Stimulated activated naive B cell treated with anti-CD40 and anti-IgM and Interleukin-4, amounts not matched to agents 10 μg/mL and 1 μg/mL and 100 μg/mL, for 72 hours (primary cell): ENCODE measurements around the gene SPINK13.
"Not testable (repeated sequence)": the region's sequence is repeated elsewhere in the genome, so short reads cannot be mapped to it uniquely, and the experiment has no call there.

Source experiments
- ATAC-seq, 2 donors: fragments of 150-1000 bp; cut with Tn5 transposase; replicated peaks; 2 replicates each; pipeline ENCODE4 v1.10.0; 2021; ENCODE audit warnings: moderate library complexity in 1 of 2
- DNase-seq: peaks from one replicate; pipeline ENCODE4 v3.0.0; 2021
- H3K27ac Mint-ChIP-seq: one replicate; pipeline ENCODE4 v1.8.0; 2022; ENCODE audit warnings: mild to moderate bottlenecking, mixed read lengths
- H3K27me3 Mint-ChIP-seq, 2 donors: one replicate each; pipeline ENCODE4 v1.8.0; 2022; ENCODE audit warnings: mixed read lengths in 2 of 2
- H3K36me3 Mint-ChIP-seq, 2 donors: one replicate each; pipeline ENCODE4 v1.8.0; 2022; ENCODE audit warnings: mixed read lengths in 2 of 2, mild to moderate bottlenecking in 1 of 2
- H3K4me1 Mint-ChIP-seq, 2 donors: one replicate each; pipeline ENCODE4 v1.8.0; 2022; ENCODE audit warnings: mixed read lengths in 2 of 2, mild to moderate bottlenecking in 1 of 2
- H3K4me3 Mint-ChIP-seq, 2 donors: one replicate each; pipeline ENCODE4 v1.8.0; 2022; ENCODE audit warnings: mild to moderate bottlenecking in 2 of 2, mixed read lengths in 2 of 2, moderate library complexity in 1 of 2
- H3K9me3 Mint-ChIP-seq, 2 donors: one replicate each; pipeline ENCODE4 v1.8.0; 2022; ENCODE audit warnings: mixed read lengths in 2 of 2, mild to moderate bottlenecking in 1 of 2

The SPINK13 gene

DNA sequence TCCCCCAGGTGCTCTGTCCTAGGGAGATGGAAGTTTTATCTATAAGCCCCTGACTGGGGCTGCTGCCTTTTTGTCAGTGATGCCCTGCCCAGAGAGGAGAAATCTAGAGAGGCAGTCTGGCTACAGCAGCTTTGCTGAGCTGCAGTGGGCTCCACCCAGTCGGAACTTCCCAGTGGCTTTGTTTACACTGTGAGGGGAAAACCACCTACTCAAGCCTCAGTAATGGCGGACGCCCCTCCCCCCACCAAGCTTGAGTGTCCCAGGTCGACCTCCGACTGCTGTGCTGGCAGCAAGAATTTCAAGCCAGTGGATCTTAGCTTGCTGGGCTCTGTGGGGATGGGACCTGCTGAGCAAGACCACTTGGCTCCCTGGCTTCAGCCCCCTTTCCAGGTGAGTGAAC is 12.3 kb downstream of the SPINK13 start:
- H3K9me3 Mint-ChIP-seq: peaks cover 15 to 24% of the 10 kb centered on the region in 2 donors
- H3K27ac Mint-ChIP-seq, H3K4me1 Mint-ChIP-seq, ATAC-seq, H3K4me3 Mint-ChIP-seq, DNase-seq, H3K36me3 Mint-ChIP-seq: not testable (repeated sequence)
- H3K27me3 Mint-ChIP-seq: peaks cover 4 to 27% of the 10 kb centered on the region in 2 donors

DNA sequence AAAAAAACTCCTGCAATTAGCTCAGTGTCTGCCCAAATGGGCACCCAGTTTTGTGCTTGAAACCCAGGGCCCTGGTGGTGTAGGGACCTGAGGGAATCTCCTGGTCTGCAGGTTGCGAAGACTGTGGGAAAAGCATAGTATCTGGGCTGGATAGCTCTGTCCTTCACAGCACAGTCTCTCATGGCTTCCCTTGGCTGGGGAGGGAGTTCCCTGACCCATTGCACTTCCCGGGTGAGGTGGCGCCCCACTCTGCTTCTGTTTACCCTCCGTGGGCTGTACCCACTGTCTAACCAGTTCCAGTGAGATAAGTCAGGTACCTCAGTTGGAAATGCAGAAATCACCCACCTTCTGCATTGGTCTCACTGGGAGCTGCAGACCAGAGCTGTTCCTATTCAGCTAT is 12.7 kb downstream of the SPINK13 start:
- DNase-seq, H3K4me1 Mint-ChIP-seq, H3K36me3 Mint-ChIP-seq, H3K4me3 Mint-ChIP-seq, ATAC-seq, H3K27ac Mint-ChIP-seq: not testable (repeated sequence)
- Mint-ChIP-seq H3K27me3 (peaks cover 4 to 27% of the 10 kb centered on the region in 2 donors), H3K9me3 (peaks cover 15 to 24% of the 10 kb centered on the region in 2 donors)

DNA sequence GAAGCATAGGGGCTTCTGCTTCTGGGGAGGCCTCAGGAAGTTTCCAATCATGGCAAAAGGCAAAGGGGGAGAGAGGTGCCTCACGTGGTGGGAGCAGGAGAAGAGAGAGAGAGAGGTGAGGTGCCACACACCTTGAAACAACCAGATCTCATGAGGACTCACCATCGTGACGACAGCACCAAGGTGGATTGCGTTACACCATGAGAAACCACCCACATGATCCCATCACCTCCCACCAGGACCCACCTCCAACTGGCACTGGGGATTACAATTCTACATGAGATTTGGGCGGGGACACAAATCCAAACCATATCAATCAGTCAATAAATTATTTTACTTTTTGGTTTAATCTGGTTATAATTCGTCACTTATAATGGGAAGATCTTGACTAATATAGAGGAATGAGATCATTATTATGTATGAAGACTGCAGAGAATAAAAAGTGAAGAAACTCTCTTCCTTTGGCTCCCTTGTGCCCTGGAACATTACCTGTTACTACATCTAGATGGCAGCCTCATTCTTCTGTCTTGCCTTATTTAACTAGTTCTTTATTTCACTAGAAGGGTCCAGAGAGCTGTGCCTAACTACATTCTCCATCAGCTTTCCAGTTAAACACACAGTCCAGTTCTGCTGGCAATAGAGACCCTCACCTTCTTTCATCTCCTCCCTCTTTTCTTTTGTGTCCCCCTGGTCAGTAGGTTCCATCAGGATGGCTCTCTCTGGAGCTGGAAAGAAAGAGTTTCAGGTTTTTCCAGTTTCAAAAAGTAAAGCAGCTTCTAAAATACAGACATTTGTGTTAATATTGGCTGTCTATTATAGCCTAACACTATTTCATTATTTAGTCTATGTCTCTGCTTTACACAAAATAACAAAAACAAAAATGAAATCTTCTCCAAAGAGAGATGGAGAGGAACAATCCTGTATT is 21.9 kb downstream of the SPINK13 start:
- ATAC-seq: peak in 1 of 2 donors; percentile 38
- H3K4me1 Mint-ChIP-seq: no peaks in the 10 kb centered on the region
- H3K9me3 Mint-ChIP-seq: no peaks in the 10 kb centered on the region
- no peak for DNase-seq
- no peaks in the 10 kb centered on the region for H3K36me3 Mint-ChIP-seq
- no peak overlapping the region for H3K27ac Mint-ChIP-seq
- no peaks in the 10 kb centered on the region for H3K27me3 Mint-ChIP-seq
- no peak overlapping the region for H3K4me3 Mint-ChIP-seq

DNA sequence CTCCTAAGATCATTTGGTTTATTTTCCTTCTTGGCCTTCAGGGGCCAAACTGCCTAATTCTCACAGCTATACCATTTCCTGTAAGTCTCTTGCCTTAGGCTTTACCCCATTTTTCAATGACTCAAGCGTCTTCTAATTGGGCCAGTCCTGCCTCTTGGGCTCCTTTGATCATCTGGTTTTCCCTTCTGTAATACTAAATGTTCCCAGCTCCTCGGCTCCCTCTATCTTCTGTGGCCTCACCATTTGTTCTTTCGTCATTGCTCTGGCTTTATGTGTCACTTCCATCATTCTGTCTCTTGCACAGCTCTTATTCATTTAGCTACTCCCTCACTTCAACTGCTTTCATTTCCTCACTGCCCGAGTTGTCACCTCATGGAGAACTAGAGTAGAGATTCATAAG is 29.1 kb downstream of the SPINK13 start:
- Mint-ChIP-seq H3K9me3 (no peaks in the 10 kb centered on the region), H3K4me1 (no peaks in the 10 kb centered on the region), H3K27ac (no peak overlapping the region), H3K27me3 (no peaks in the 10 kb centered on the region), H3K36me3 (no peaks in the 10 kb centered on the region), H3K4me3 (no peak overlapping the region)
- DNase-seq: no peak
- ATAC-seq: no peak

DNA sequence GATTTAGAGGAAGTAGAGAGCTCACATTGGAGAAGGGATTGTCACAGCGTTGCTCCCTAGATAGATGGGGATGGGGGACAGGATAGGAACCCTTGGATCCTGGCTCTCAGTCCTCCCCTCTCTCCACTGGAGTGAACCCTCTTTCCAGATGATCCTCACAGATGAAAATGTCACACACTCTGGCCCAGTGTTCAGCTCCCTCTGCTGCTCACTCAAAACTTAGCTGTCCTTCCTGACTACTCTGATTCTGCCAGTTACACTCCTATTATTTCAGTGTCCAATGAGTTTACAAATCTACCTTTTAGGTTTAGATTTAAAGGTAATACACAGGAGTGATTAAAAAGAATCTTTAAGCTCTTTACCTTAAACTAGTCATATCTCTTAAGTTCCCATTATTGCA is 37.9 kb downstream of the SPINK13 start:
- no peak for ATAC-seq
- Mint-ChIP-seq H3K9me3 (peaks cover 9 to 14% of the 10 kb centered on the region in 2 donors), H3K27me3 (peaks cover 8 to 15% of the 10 kb centered on the region in 2 donors), H3K4me1 (no peaks in the 10 kb centered on the region), H3K27ac (no peak overlapping the region), H3K36me3 (peaks cover 0 to 4% of the 10 kb centered on the region in 2 donors), H3K4me3 (no peak overlapping the region)
- DNase-seq: no peak

DNA sequence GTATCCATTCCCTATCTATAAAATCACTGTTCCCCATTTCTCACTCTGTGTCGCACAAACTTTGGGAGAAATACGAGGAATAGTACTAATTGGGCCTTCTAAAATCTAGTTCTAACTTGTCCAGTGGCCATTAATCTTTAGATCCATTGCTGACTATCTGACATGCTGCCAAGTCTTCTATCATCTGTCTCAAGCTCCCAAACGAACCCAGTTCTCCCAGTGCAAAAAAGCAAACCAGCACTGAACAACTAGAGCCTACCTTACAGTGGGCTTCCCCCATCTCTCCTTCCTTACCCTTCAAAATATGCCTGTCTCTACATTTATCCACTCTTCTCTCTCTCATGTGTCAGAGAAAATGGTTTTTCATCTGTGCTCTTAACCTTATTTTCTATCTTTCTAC is 40.4 kb downstream of the SPINK13 start:
- ATAC-seq: no peak
- peaks cover 0 to 4% of the 10 kb centered on the region in 2 donors for H3K36me3 Mint-ChIP-seq
- DNase-seq: no peak
- peaks cover 9 to 14% of the 10 kb centered on the region in 2 donors for H3K9me3 Mint-ChIP-seq
- H3K4me1 Mint-ChIP-seq: no peaks in the 10 kb centered on the region
- no peak overlapping the region for H3K4me3 Mint-ChIP-seq
- H3K27me3 Mint-ChIP-seq: peaks cover 8 to 15% of the 10 kb centered on the region in 2 donors
- H3K27ac Mint-ChIP-seq: no peak overlapping the region

DNA sequence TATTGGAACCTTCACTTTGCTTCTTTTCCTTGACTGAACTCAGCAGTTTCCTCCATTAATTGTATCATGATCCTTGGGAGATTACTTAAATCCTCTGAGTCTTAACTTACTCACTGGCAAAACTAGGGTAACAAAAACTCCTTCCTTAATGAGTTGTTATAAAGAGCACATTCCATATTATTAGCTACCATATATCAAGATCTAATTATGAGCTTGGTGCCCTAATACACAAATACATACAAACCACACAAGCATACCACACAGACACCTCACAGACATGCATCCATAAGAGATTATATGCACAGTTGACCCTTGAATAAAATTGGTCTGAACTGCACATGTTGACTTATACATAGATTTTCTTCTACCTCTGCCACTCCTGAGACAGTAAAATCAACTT is 41.2 kb downstream of the SPINK13 start:
- Mint-ChIP-seq H3K27ac (no peak overlapping the region), H3K9me3 (peaks cover 9 to 14% of the 10 kb centered on the region in 2 donors), H3K4me1 (no peaks in the 10 kb centered on the region), H3K36me3 (peaks cover 0 to 4% of the 10 kb centered on the region in 2 donors), H3K27me3 (peaks cover 8 to 15% of the 10 kb centered on the region in 2 donors), H3K4me3 (no peak overlapping the region)
- DNase-seq (no peak), ATAC-seq (no peak)

DNA sequence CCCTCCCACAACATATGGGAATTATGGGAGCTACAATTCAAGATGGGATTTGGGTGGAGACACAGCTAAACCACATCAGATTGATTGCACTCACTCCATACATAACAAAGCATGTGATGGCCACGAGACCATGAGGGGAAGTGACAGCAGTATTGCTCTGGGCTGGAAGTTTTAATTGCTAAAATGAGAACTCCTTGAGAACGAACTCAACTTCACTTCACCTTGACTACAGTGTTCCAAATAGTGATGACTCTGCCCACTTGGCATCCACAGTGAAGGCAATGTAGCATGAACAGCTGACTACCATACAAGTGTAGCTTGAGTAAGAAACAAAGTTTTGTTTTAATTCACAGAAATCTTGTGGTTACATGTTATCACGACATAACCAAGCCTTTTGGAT is 42.9 kb downstream of the SPINK13 start:
- ATAC-seq (no peak), DNase-seq (no peak)
- H3K27me3 Mint-ChIP-seq: peaks cover 8 to 15% of the 10 kb centered on the region in 2 donors
- peaks cover 0 to 4% of the 10 kb centered on the region in 2 donors for H3K36me3 Mint-ChIP-seq
- H3K4me1 Mint-ChIP-seq: no peaks in the 10 kb centered on the region
- H3K9me3 Mint-ChIP-seq: peaks cover 9 to 14% of the 10 kb centered on the region in 2 donors
- no peak overlapping the region for H3K4me3 Mint-ChIP-seq
- no peak overlapping the region for H3K27ac Mint-ChIP-seq

DNA sequence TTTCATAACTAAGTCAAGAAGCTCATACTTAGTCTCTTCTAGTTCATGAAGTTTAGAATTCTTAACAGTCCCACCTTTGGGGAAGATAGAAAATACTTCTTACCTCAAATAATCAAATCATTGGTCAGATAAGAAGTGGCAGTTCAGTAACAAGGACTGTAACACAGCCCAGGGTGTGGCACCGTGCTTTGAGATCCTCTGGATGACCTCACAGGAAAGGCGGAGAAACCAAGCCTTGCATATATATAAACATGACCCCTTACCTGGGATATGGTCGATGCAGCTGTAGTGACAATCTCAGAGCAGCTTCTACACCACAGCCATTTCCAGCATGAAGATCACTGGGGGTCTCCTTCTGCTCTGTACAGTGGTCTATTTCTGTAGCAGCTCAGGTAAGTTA is 43.6 kb downstream of the SPINK13 start, which contains the start of gene SPINK7:
SPINK7 (plus strand) TSS at position 271 of the 400 bp plus-strand sequence; CDS start at position 332, 61 bp downstream.
- Mint-ChIP-seq H3K27me3 (peaks cover 8 to 15% of the 10 kb centered on the region in 2 donors), H3K4me1 (no peaks in the 10 kb centered on the region), H3K27ac (no peak within 1 kb of the TSS), H3K36me3 (peaks cover 0 to 4% of the 10 kb centered on the region in 2 donors), H3K4me3 (no peak within 1 kb of the TSS), H3K9me3 (peaks cover 9 to 14% of the 10 kb centered on the region in 2 donors)
- DNase-seq (no peak), ATAC-seq (no peak)

DNA sequence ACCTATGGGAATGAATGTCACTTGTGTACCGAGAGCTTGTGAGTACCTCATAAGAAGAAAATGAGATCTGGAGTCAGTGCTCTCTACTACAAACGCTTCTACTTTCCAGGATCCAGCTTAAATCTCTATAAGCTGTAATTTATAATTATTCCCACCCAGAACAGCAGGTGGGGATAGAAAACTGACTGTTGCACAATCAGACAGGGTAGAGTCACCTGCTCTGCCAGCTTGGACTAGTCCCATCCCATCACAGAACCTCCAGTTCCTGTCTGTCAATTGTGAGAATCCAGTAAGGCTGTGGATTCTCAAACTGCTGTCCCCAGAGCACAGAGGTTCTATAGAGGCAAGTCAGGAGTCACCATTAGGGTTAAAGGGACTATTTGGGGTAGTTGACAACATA is 45.6 kb downstream of the SPINK13 start:
- ATAC-seq (no peak), DNase-seq (no peak)
- H3K36me3 Mint-ChIP-seq: peaks cover 0 to 2% of the 10 kb centered on the region in 2 donors
- peaks cover 2 to 7% of the 10 kb centered on the region in 2 donors for H3K27me3 Mint-ChIP-seq
- H3K4me1 Mint-ChIP-seq: no peaks in the 10 kb centered on the region
- H3K27ac Mint-ChIP-seq: no peak overlapping the region
- H3K4me3 Mint-ChIP-seq: no peak overlapping the region
- H3K9me3 Mint-ChIP-seq: peaks cover 5 to 6% of the 10 kb centered on the region in 2 donors

DNA sequence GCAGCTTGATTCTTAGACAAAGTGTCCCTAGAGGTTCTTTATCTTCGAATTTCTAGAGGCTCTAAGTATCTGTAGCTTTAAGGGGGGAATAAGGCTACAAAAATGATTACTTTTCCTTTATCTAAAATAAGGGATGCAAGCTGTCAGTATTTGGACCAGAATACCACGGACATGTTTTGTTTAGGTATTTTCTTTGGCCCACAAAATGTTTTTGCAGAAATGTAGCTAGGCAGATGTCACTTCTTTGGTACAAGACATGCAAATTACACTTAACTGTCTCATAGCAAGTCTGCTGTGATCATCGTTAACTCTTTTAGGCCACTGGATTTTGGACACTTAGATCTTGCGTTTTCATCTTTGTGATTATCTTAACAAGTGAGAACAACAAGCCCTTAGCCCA is 46.1 kb downstream of the SPINK13 start:
- no peak overlapping the region for H3K27ac Mint-ChIP-seq
- no peaks in the 10 kb centered on the region for H3K4me1 Mint-ChIP-seq
- H3K9me3 Mint-ChIP-seq: peaks cover 0 to under 1% of the 10 kb centered on the region in 2 donors
- no peak for ATAC-seq
- no peak overlapping the region for H3K4me3 Mint-ChIP-seq
- peaks cover 0 to 4% of the 10 kb centered on the region in 2 donors for H3K36me3 Mint-ChIP-seq
- H3K27me3 Mint-ChIP-seq: peaks cover 0 to 2% of the 10 kb centered on the region in 2 donors
- no peak for DNase-seq

DNA sequence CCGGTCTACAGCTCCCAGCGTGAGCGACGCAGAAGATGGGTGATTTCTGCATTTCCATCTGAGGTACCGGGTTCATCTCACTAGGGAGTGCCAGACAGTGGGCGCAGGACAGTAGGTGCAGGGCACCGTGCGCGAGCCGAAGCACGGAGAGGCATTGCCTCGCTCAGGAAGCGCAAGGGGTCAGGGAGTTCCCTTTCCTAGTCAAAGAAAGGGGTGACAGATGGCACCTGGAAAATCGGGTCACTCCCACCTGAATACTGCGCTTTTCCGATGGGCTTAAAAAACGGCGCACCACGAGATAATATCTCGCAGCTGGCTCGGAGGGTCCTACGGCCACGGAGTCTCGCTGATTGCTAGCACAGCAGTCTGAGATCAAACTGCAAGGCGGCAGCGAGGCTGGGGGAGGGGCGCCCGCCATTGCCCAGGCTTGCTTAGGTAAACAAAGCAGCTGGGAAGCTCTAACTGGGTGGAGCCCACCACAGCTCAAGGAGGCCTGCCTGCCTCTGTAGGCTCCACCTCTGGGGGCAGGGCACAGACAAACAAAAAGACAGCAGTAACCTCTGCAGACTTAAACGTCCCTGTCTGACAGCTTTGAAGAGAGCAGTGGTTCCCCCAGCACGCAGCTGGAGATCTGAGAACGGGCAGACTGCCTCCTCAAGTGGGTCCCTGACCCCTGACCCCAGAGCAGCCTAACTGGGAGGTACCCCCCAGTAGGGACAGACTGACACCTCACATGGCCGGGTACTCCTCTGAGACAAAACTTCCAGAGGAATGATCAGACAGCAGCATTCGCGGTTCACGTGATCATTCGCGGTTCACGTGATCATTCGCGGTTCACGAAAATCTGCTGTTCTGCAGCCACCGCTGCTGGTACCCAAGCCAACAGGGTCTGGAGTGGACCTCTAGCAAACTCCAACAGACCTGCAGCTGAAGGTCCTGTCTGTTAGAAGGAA is 51.7 kb downstream of the SPINK13 start:
- not testable (repeated sequence) for ATAC-seq, H3K4me1 Mint-ChIP-seq, H3K27ac Mint-ChIP-seq, H3K9me3 Mint-ChIP-seq, H3K36me3 Mint-ChIP-seq, DNase-seq, H3K27me3 Mint-ChIP-seq
- H3K4me3 Mint-ChIP-seq: peak overlapping the region; percentile 46 to 53

DNA sequence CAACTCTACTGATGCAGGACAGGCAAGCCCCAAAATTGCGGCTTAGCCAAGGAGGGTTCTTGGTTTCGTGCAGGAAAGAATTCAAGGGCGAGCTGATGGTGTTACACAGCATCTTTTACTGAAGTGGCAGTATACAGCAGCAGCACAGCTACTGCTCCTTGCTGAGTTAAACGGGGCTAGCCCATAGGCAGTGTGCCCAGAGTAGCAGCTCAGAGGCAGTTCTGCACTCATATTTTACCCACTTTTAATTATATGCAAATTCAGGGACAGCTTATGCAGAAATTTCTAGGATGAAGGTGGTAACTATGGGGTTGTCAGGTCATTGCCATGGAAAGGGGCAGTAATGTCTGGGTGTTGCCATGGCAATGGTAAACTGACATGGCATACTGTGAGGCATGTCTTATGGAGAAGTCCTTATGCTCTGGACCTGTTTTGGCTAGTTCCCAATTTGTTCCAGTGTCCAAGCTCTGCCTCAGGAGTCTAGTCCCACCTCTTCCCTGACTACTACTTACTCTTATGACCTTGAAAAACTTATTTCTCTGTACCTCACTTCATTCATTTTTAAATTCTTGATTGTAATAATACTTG is 64.8 kb downstream of the SPINK13 start:
- peaks cover 10 to 14% of the 10 kb centered on the region in 2 donors for H3K9me3 Mint-ChIP-seq
- ATAC-seq: no peak
- H3K27me3 Mint-ChIP-seq: no peaks in the 10 kb centered on the region

DNA sequence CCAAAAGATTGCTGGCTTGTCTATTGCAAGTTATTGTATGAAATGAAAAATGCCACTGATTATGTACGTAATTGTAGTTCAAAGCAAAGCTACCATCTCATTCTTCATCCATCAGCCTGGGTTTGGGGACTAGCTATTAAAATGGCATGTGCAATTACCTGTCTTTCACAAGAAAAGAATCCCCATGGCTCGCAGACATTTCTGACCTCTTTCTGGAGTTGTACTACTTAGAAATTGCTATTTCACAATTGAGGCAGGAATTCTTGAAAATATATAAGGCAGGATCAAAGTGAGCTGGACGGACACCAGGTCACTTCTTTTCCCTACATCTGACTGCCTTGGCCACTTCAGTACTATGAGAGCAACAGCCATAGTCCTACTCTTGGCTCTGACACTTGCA is 66.7 kb downstream of the SPINK13 start, which contains the start of gene SPINK9:
SPINK9 (plus strand) TSS at position 301 of the 400 bp plus-strand sequence; CDS start at position 356, 55 bp downstream.
- Mint-ChIP-seq H3K36me3 (peaks cover 5 to 8% of the 10 kb centered on the region in 2 donors), H3K4me3 (no peak within 1 kb of the TSS), H3K27me3 (no peaks in the 10 kb centered on the region), H3K27ac (no peak within 1 kb of the TSS), H3K9me3 (peaks cover 4 to 6% of the 10 kb centered on the region in 2 donors), H3K4me1 (peaks cover 0 to 5% of the 10 kb centered on the region in 2 donors)
- ATAC-seq (no peak), DNase-seq (no peak)

More for the DNA sequence above, 64.8 kb downstream of the SPINK13 start:
- no peak overlapping the region for H3K27ac Mint-ChIP-seq
- peaks cover 5 to 11% of the 10 kb centered on the region in 2 donors for H3K36me3 Mint-ChIP-seq
- peaks cover 0 to 5% of the 10 kb centered on the region in 2 donors for H3K4me1 Mint-ChIP-seq
- no peak for DNase-seq
- H3K4me3 Mint-ChIP-seq: no peak overlapping the region
